GM12875 (cell line): Measurements from ENCODE around the gene NFATC1.

Experiments used
- H3K4me3 ChIP-seq: one replicate; pipeline ENCODE4 v1.5.1; 2011; ENCODE audit warnings: low read depth, low read length, control low read depth
- CTCF ChIP-seq: IDR thresholded peaks from 2 replicates; pipeline ENCODE4 v1.5.1; 2011; ENCODE audit warnings: low read depth, mild to moderate bottlenecking, control low read depth, inconsistent platforms, low read length, moderate library complexity, borderline replicate concordance; ENCODE audit not compliant: insufficient read depth

NFATC1 gene

GRCh38 chr18:79545255-79545654 lies 149.5 kb downstream of the NFATC1 start:
- TF ChIP-seq CTCF = no peak

GRCh38 chr18:79545736-79546171 lies 150.0 kb downstream of the NFATC1 start:
- H3K4me3 ChIP-seq = no peak overlapping the region
- no peak for TF ChIP-seq CTCF

More at GRCh38 chr18:79545255-79545654, 149.5 kb downstream of the NFATC1 start:
- no peak overlapping the region for H3K4me3 ChIP-seq

GRCh38 chr18:79546781-79547272 lies 151.1 kb downstream of the NFATC1 start:
- H3K4me3 ChIP-seq = no peak overlapping the region
- no peak for TF ChIP-seq CTCF

GRCh38 chr18:79547413-79548076 lies 151.8 kb downstream of the NFATC1 start:
- H3K4me3 ChIP-seq = no peak overlapping the region
- no peak for TF ChIP-seq CTCF

- TF ChIP-seq CTCF = no peak
- H3K4me3 ChIP-seq = no peak overlapping the region
These were observed 152.3 kb downstream of the NFATC1 start for GRCh38 chr18:79548077-79548450.

- no peak for TF ChIP-seq CTCF
- no peak overlapping the region for H3K4me3 ChIP-seq
These were observed 152.9 kb downstream of the NFATC1 start for GRCh38 chr18:79548621-79548985.

- H3K4me3 ChIP-seq = no peak overlapping the region
- TF ChIP-seq CTCF = no peak
These were observed 153.4 kb downstream of the NFATC1 start for GRCh38 chr18:79548986-79549637.
